A549 (cell line): ENCODE data around the gene DLGAP1. TPM values are rescaled to one million over a fixed set of nuclear protein-coding genes. Genes with fewer than 3 reads are reported as not detected.
A peak's percentile ranks its signal among the peaks of the same experiment; 100 is the strongest.

Experiments
- ATAC-seq, 2 experiments: fragments of 200-7000 bp in 1 of 2; fragments of >200 bp in 1 of 2; cut with Nextera tagmentation in 1 of 2; cut with Tn5 transposase in 1 of 2; 3 replicates each; pipeline versions ENCODE4 v1.8.0 to v1.9.1; 2018 to 2020; ENCODE audit warnings: mild to moderate bottlenecking in 1 of 2, moderate library complexity in 1 of 2
- CTCF ChIA-PET: fragments of 300-600 bp; sonication (Branson Sonifier 250); formaldehyde crosslinking; extraction: SDS; loops from one replicate; lab custom pipeline; 2021; ENCODE audit warnings: antibody characterized with exemption, inconsistent platforms; lab: Yijun Ruan, JAX
- POLR2A ChIA-PET: fragments of 350-600 bp; formaldehyde crosslinking; extraction: SDS; loops from one replicate; lab custom pipeline; 2021; ENCODE audit warnings: antibody characterized with exemption, inconsistent platforms; lab: Yijun Ruan, JAX
- DNase-seq, 2 experiments: peaks; one replicate each; pipeline versions ENCODE4 v3.0.0 to v3.0.0-alpha.2; 2011 to 2016; ENCODE audit warnings: low read depth in 1 of 2, low spot score in 1 of 2
- FAIRE-seq: peaks from 2 replicates; lab custom pipeline; 2011; peaks lifted over from hg19 to GRCh38; lab: Jason Lieb, UNC
- H3K27ac ChIP-seq, 2 experiments: fragments of >200 bp; sonication (Bioruptor Twin); formaldehyde crosslinking; 3 replicates each; pipeline ENCODE4 v1.5.1; 2016 to 2017
- H3K4me1 ChIP-seq: fragments of >200 bp; sonication (Bioruptor Twin); formaldehyde crosslinking; 3 replicates; pipeline ENCODE4 v1.6.1; 2016
- H3K4me2 ChIP-seq: fragments of >200 bp; sonication (Bioruptor Twin); formaldehyde crosslinking; 3 replicates; pipeline ENCODE4 v1.6.1; 2016
- H3K4me3 ChIP-seq: fragments of >200 bp; sonication (Bioruptor Twin); formaldehyde crosslinking; 3 replicates; pipeline ENCODE4 v1.5.1; 2016
- H3K9me3 ChIP-seq: fragments of >200 bp; sonication (Bioruptor Twin); formaldehyde crosslinking; 3 replicates; pipeline ENCODE4 v1.6.1; 2016
- CBX8 ChIP-seq: fragments of 200-600 bp; sonication (generic); IDR thresholded peaks from 2 replicates; pipeline ENCODE4 v1.6.1; 2016
- CEBPB ChIP-seq, 2 experiments: fragments of >200 bp in 1 of 2; sonication (Bioruptor Twin) in 1 of 2; formaldehyde crosslinking in 1 of 2; IDR thresholded peaks; 2 replicates each; pipeline ENCODE4 v1.6.1; 2012 to 2016
- EHF ChIP-seq: fragments of 250-450 bp; sonication (Bioruptor Pico); IDR thresholded peaks from 2 replicates; pipeline ENCODE4 v1.5.0; 2020; ENCODE audit warnings: mild to moderate bottlenecking
- EP300 ChIP-seq, 2 experiments: fragments of >200 bp; sonication (Bioruptor Twin); formaldehyde crosslinking; IDR thresholded peaks; 2 replicates in 1 of 2; 3 replicates in 1 of 2; pipeline ENCODE4 v1.6.1; 2016 to 2017
- FOSB ChIP-seq: fragments of 250-450 bp; sonication (Bioruptor Pico); IDR thresholded peaks from 2 replicates; pipeline ENCODE4 v1.5.0; 2020; ENCODE audit warnings: mild to moderate bottlenecking, moderate library complexity
- FOXS1 ChIP-seq: fragments of 250-450 bp; sonication (Bioruptor Pico); IDR thresholded peaks from 2 replicates; pipeline ENCODE4 v1.5.0; 2020; ENCODE audit warnings: mild to moderate bottlenecking, moderate library complexity
- HDAC2 ChIP-seq: fragments of 200-600 bp; sonication (generic); IDR thresholded peaks from 2 replicates; pipeline ENCODE4 v1.6.1; 2016
- HOXA7 ChIP-seq: fragments of 250-450 bp; sonication (Bioruptor Pico); IDR thresholded peaks from 2 replicates; pipeline ENCODE4 v1.5.0; 2020; ENCODE audit warnings: mild to moderate bottlenecking, moderate library complexity
- HOXB5 ChIP-seq: fragments of 250-450 bp; sonication (Bioruptor Pico); IDR thresholded peaks from 2 replicates; pipeline ENCODE4 v1.5.0; 2020; ENCODE audit warnings: mild to moderate bottlenecking, moderate library complexity
- JUN ChIP-seq, 2 experiments: fragments of >200 bp; sonication (Bioruptor Twin); formaldehyde crosslinking; IDR thresholded peaks; 2 replicates in 1 of 2; 3 replicates in 1 of 2; pipeline ENCODE4 v1.6.1; 2016 to 2017
- KDM1A ChIP-seq: fragments of 200-600 bp; sonication (generic); IDR thresholded peaks from 2 replicates; pipeline ENCODE4 v1.6.1; 2016; ENCODE audit warnings: low read depth, mild to moderate bottlenecking
- KDM5A ChIP-seq: fragments of 200-600 bp; sonication (generic); IDR thresholded peaks from 2 replicates; pipeline ENCODE4 v1.6.1; 2016; ENCODE audit warnings: antibody characterized with exemption, mild to moderate bottlenecking
- NPAS2 ChIP-seq: fragments of 250-450 bp; sonication (Bioruptor Pico); IDR thresholded peaks from 2 replicates; pipeline ENCODE4 v1.8.0; 2022; ENCODE audit warnings: mild to moderate bottlenecking, moderate library complexity, borderline replicate concordance
- NR3C1 ChIP-seq: fragments of >200 bp; sonication (Bioruptor Twin); formaldehyde crosslinking; IDR thresholded peaks from 3 replicates; pipeline ENCODE4 v1.6.1; 2017
- POLR2A ChIP-seq: IDR thresholded peaks from 2 replicates; pipeline ENCODE4 v1.6.1; 2012; ENCODE audit warnings: mild to moderate bottlenecking, low read length
- RARB ChIP-seq: fragments of 250-450 bp; sonication (Bioruptor Pico); IDR thresholded peaks from 2 replicates; pipeline ENCODE4 v1.8.0; 2021; ENCODE audit warnings: mild to moderate bottlenecking, moderate library complexity
- RCOR1 ChIP-seq: fragments of 150-350 bp; IDR thresholded peaks from 2 replicates; pipeline ENCODE4 v1.6.1; 2014; ENCODE audit warnings: antibody characterized with exemption, low read length, low read depth
- SREBF2 ChIP-seq: fragments of 450-650 bp; IDR thresholded peaks from 2 replicates; pipeline ENCODE4 v1.6.1; 2014; ENCODE audit warnings: mild to moderate bottlenecking, moderate library complexity
- TFCP2L1 ChIP-seq: fragments of 250-450 bp; sonication (Bioruptor Pico); IDR thresholded peaks from 2 replicates; pipeline ENCODE4 v1.5.0; 2021; ENCODE audit warnings: mild to moderate bottlenecking
- TP53 ChIP-seq: fragments of 250-450 bp; sonication (Bioruptor Pico); IDR thresholded peaks from 2 replicates; pipeline ENCODE4 v1.5.0; 2021; ENCODE audit warnings: mild to moderate bottlenecking, moderate library complexity
- ZFP36 ChIP-seq: fragments of 450-650 bp; IDR thresholded peaks from 2 replicates; pipeline ENCODE4 v1.6.1; 2014; ENCODE audit warnings: borderline replicate concordance; ENCODE audit not compliant: partially characterized antibody
- ZNF302 ChIP-seq: fragments of 250-450 bp; sonication (Bioruptor Pico); IDR thresholded peaks from 2 replicates; pipeline ENCODE4 v1.9.0; 2021; ENCODE audit warnings: inconsistent platforms, mild to moderate bottlenecking, moderate library complexity
- ZSCAN20 ChIP-seq: fragments of 250-450 bp; sonication (Bioruptor Pico); IDR thresholded peaks from 2 replicates; pipeline ENCODE4 v1.8.0; 2022; ENCODE audit warnings: mild to moderate bottlenecking, moderate library complexity
- WGBS: methylation state at CpG from one replicate; pipeline ENCODE4 v1.1.6; 2017; ENCODE audit errors: missing lambda C conversion rate; 5-methylcytosine and 5-hydroxymethylcytosine counted together
- polyA plus RNA-seq, 4 experiments: library from polyadenylated mRNA; depleted of rRNA in 3 of 4; stranded (reverse); fragments of >200 nt; fragmentation: RNase III in 1 of 4; extraction: RNeasy Plus Mini Kit Qiagen cat#74134 plus additional on column Dnase treatment in 1 of 4; gene quantifications; 2 replicates in 3 of 4; 3 replicates in 1 of 4; pipeline ENCODE4 v1.2.3, GENCODE V29; 2011 to 2017
- TF ChIP-seq, protein P1 (sequence below): fragments of 200-600 bp; sonication (generic); IDR thresholded peaks from 2 replicates; pipeline ENCODE4 v1.6.1; 2016; ENCODE audit warnings: antibody characterized with exemption, mild to moderate bottlenecking, moderate library complexity
- TF ChIP-seq, protein P2 (sequence below): fragments of 250-450 bp; sonication (Bioruptor Pico); IDR thresholded peaks from 2 replicates; pipeline ENCODE4 v1.5.0; 2021; ENCODE audit warnings: mild to moderate bottlenecking, moderate library complexity, borderline replicate concordance
- TF ChIP-seq, protein P3 (sequence below): IDR thresholded peaks from 2 replicates; pipeline ENCODE4 v1.6.1; 2012
- TF ChIP-seq, protein P4 (sequence below): fragments of >200 bp; sonication (Bioruptor Twin); formaldehyde crosslinking; IDR thresholded peaks from 2 replicates; pipeline ENCODE4 v1.6.1; 2016
- TF ChIP-seq, protein P5 (sequence below): fragments of 450-650 bp; IDR thresholded peaks from 2 replicates; pipeline ENCODE4 v1.6.1; 2014; ENCODE audit warnings: antibody characterized with exemption
- TF ChIP-seq, protein P6 (sequence below): fragments of 250-450 bp; sonication (Bioruptor Pico); IDR thresholded peaks from 2 replicates; pipeline ENCODE4 v1.5.0; 2020; ENCODE audit warnings: low read depth, mild to moderate bottlenecking, moderate library complexity
- TF ChIP-seq, protein P7 (sequence below): IDR thresholded peaks from 2 replicates; pipeline ENCODE4 v1.6.1; 2012

DLGAP1 gene
- polyA plus RNA-seq, 2 of the 4 experiments (the other 2 are of a cell fraction), result 0.04 to 0.12 TPM

DNA sequence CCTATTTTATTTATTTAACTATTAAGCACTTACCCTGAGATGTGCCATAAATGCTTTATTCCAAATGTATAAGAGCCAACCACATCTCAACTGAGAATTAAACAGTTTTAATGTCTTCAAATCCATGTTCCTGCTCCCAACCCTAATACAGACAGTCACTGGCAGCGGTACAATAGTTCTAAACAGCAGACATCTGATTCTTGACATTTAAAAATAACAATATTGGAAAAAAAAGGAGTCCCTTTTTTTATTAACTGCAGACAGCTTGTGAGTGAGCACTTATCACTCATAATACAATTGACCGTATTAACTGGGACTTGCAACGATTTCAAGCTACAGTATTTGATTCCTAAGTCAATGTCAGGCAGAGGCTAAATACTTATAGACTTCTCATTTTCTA is 580.5 kb downstream of the DLGAP1 start (continued):
- TF ChIP-seq, protein P1, sequence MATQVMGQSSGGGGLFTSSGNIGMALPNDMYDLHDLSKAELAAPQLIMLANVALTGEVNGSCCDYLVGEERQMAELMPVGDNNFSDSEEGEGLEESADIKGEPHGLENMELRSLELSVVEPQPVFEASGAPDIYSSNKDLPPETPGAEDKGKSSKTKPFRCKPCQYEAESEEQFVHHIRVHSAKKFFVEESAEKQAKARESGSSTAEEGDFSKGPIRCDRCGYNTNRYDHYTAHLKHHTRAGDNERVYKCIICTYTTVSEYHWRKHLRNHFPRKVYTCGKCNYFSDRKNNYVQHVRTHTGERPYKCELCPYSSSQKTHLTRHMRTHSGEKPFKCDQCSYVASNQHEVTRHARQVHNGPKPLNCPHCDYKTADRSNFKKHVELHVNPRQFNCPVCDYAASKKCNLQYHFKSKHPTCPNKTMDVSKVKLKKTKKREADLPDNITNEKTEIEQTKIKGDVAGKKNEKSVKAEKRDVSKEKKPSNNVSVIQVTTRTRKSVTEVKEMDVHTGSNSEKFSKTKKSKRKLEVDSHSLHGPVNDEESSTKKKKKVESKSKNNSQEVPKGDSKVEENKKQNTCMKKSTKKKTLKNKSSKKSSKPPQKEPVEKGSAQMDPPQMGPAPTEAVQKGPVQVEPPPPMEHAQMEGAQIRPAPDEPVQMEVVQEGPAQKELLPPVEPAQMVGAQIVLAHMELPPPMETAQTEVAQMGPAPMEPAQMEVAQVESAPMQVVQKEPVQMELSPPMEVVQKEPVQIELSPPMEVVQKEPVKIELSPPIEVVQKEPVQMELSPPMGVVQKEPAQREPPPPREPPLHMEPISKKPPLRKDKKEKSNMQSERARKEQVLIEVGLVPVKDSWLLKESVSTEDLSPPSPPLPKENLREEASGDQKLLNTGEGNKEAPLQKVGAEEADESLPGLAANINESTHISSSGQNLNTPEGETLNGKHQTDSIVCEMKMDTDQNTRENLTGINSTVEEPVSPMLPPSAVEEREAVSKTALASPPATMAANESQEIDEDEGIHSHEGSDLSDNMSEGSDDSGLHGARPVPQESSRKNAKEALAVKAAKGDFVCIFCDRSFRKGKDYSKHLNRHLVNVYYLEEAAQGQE, result no peak
- no peak for TF ChIP-seq TFCP2L1 (CRISPR knock-in tag)
- no peak for TF ChIP-seq ZNF302
- no peak for TF ChIP-seq CEBPB (IDR thresholded peaks at IDR 0.05)

DNA sequence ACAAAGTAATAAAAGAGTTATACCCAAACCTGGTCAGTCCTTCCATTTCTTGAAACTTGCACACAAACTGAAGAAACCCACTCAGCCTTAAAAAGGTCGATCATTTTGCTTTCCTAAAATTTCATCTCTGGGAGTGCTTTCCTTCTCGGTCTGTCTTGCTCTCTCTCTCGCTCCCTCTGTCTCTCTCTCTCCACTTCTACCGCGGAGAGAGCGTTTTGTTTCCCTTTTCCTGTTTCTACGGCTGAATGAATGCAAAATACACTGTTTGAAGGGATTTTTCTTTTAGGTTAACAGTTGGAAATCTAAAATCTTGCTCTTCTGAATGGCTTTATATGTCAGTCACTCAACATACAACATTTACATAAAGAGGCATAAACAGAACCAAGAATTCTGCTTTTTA is 581.0 kb downstream of the DLGAP1 start:
- H3K9me3 ChIP-seq, result no peaks in the 10 kb centered on the region
- peak overlapping the region in 1 of 2 experiments; percentile 30; a peak in 3 of 6 replicates for H3K27ac ChIP-seq
- ATAC-seq, result no peak
- WGBS, result 82% methylated on average over 7 of the region's 7 CpGs
- CTCF ChIA-PET, result interaction anchor here (2.5 kb wide), 1 partner anchor 103 kb away, joined by 10 read pairs; no protein-coding TSS in a partner anchor
- POLR2A ChIA-PET, result no interaction called here
- DNase-seq, result no peak
- no peak overlapping the region for H3K4me2 ChIP-seq
- FAIRE-seq, result no peak
- H3K4me1 ChIP-seq, result peaks cover 20% of the 10 kb centered on the region; the same call in 2 of the 3 replicates
- H3K4me3 ChIP-seq, result no peak overlapping the region
- TF ChIP-seq FOXS1 (CRISPR knock-in tag) (no peak), RARB (no peak), SREBF2 (no peak), HDAC2 (no peak), KDM5A (no peak), ZNF302 (no peak), CBX8 (no peak), HOXA7 (CRISPR knock-in tag) (no peak), HOXB5 (CRISPR knock-in tag) (no peak), ZSCAN20 (no peak), FOSB (no peak), KDM1A (no peak), EP300 (IDR thresholded peaks at IDR 0.05) (no peak), EHF (CRISPR knock-in tag) (no peak)
- TF ChIP-seq, protein P2, sequence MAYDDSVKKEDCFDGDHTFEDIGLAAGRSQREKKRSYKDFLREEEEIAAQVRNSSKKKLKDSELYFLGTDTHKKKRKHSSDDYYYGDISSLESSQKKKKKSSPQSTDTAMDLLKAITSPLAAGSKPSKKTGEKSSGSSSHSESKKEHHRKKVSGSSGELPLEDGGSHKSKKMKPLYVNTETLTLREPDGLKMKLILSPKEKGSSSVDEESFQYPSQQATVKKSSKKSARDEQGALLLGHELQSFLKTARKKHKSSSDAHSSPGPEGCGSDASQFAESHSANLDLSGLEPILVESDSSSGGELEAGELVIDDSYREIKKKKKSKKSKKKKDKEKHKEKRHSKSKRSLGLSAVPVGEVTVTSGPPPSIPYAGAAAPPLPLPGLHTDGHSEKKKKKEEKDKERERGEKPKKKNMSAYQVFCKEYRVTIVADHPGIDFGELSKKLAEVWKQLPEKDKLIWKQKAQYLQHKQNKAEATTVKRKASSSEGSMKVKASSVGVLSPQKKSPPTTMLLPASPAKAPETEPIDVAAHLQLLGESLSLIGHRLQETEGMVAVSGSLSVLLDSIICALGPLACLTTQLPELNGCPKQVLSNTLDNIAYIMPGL (CRISPR knock-in tag), result no peak
- TF ChIP-seq, protein P3, sequence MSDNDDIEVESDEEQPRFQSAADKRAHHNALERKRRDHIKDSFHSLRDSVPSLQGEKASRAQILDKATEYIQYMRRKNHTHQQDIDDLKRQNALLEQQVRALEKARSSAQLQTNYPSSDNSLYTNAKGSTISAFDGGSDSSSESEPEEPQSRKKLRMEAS, result no peak
- TF ChIP-seq, protein P4, sequence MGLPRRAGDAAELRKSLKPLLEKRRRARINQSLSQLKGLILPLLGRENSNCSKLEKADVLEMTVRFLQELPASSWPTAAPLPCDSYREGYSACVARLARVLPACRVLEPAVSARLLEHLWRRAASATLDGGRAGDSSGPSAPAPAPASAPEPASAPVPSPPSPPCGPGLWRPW, result no peak
- TF ChIP-seq, protein P5, sequence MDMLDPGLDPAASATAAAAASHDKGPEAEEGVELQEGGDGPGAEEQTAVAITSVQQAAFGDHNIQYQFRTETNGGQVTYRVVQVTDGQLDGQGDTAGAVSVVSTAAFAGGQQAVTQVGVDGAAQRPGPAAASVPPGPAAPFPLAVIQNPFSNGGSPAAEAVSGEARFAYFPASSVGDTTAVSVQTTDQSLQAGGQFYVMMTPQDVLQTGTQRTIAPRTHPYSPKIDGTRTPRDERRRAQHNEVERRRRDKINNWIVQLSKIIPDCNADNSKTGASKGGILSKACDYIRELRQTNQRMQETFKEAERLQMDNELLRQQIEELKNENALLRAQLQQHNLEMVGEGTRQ, result no peak

DNA sequence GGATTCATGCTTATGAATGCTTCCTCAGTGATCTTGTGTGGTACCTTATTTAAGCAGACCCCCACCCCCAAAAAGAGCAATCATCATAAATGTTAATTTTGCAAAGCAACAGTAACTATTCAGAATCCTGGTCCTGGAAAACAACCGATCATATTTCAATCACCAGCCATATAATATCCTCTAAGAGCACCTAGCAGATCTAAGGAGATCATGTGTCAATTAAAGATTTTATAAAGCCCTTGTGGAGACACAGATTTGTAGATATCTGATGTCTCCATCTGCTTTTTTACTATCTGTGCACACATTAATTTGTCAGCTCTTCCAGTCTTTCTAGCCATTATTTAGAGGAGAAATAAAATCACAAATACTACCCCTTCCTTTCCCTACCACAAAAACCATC is 581.4 kb downstream of the DLGAP1 start:
- Histone ChIP-seq H3K4me1 (peaks cover 20% of the 10 kb centered on the region; the same call in 2 of the 3 replicates), H3K27ac (peak overlapping the region in 1 of 2 experiments; percentile 30; a peak in 3 of 6 replicates), H3K9me3 (no peaks in the 10 kb centered on the region), H3K4me3 (no peak overlapping the region), H3K4me2 (no peak overlapping the region)
- FAIRE-seq (no peak), DNase-seq (no peak), ATAC-seq (no peak)
- 86% methylated on average over 1 of the region's 1 CpG for WGBS
- ChIA-PET CTCF (no interaction called here), POLR2A (no interaction called here)
- TF ChIP-seq RCOR1 (no peak), JUN (IDR thresholded peaks at IDR 0.05) (no peak), ZFP36 (no peak), NR3C1 (no peak), NPAS2 (CRISPR knock-in tag) (no peak), KDM5A (no peak), HOXA7 (CRISPR knock-in tag) (no peak), TP53 (no peak), SREBF2 (no peak), POLR2A (no peak), EP300 (IDR thresholded peaks at IDR 0.05) (no peak)
- TF ChIP-seq, protein P6, sequence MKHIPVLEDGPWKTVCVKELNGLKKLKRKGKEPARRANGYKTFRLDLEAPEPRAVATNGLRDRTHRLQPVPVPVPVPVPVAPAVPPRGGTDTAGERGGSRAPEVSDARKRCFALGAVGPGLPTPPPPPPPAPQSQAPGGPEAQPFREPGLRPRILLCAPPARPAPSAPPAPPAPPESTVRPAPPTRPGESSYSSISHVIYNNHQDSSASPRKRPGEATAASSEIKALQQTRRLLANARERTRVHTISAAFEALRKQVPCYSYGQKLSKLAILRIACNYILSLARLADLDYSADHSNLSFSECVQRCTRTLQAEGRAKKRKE (CRISPR knock-in tag), result no peak
- TF ChIP-seq, protein P7, sequence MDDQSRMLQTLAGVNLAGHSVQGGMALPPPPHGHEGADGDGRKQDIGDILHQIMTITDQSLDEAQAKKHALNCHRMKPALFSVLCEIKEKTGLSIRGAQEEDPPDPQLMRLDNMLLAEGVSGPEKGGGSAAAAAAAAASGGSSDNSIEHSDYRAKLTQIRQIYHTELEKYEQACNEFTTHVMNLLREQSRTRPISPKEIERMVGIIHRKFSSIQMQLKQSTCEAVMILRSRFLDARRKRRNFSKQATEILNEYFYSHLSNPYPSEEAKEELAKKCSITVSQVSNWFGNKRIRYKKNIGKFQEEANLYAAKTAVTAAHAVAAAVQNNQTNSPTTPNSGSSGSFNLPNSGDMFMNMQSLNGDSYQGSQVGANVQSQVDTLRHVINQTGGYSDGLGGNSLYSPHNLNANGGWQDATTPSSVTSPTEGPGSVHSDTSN, result no peak
